Tibial artery (tissue), 4 donors: ENCODE measurements around the gene DKC1.
"Not testable (repeated sequence)": the region's sequence is repeated elsewhere in the genome, so short reads cannot be mapped to it uniquely, and the experiment has no call there.

Source experiments
- DNase-seq, 2 donors: peaks; one replicate each; pipeline ENCODE4 v3.0.0-alpha.2; 2019
- H3K27ac ChIP-seq, 2 donors: fragments of 200-600 bp; sonication (generic) in 1 of 2; 1 replicate in 1 of 2; 2 replicates in 1 of 2; pipeline ENCODE4 v1.5.1; 2018 to 2019; ENCODE audit warnings: mild to moderate bottlenecking in 1 of 2
- H3K27me3 ChIP-seq, 2 donors: fragments of 200-600 bp; sonication (generic) in 1 of 2; one replicate each; pipeline versions ENCODE4 v1.5.1 to v1.6.0; 2016 to 2019
- H3K36me3 ChIP-seq, 3 donors: fragments of 200-600 bp; sonication (generic) in 2 of 3; one replicate each; pipeline ENCODE4 v1.5.1; 2016 to 2019; ENCODE audit warnings: mild to moderate bottlenecking in 2 of 3
- H3K4me1 ChIP-seq, 4 donors: fragments of 200-600 bp; sonication (generic) in 2 of 4; 1 replicate in 3 of 4; 2 replicates in 1 of 4; pipeline ENCODE4 v1.5.1; 2016 to 2019
- H3K4me3 ChIP-seq, 2 donors: fragments of 200-600 bp; sonication (generic) in 1 of 2; 1 replicate in 1 of 2; 2 replicates in 1 of 2; pipeline ENCODE4 v1.5.1; 2018 to 2019; ENCODE audit warnings: mild to moderate bottlenecking in 2 of 2
- H3K9me3 ChIP-seq, 3 donors: fragments of 200-600 bp; sonication (generic) in 1 of 3; one replicate each; pipeline ENCODE4 v1.5.1; 2016 to 2019
- CTCF ChIP-seq, 2 experiments: fragments of 200-600 bp in 1 of 2; fragments of 450-650 bp in 1 of 2; IDR thresholded peaks; one replicate each; pipeline ENCODE4 v1.5.1; 2017 to 2019; ENCODE audit warnings: antibody characterized with exemption in 2 of 2, mild to moderate bottlenecking in 1 of 2, moderate library complexity in 1 of 2
- intact Hi-C: fragments of 100-400 bp; cut with DNase I; formaldehyde crosslinking; loops from one replicate; pipeline ENCODE4 v1.15.0; 2023; ENCODE audit warnings: low total_unique reads

DKC1 gene

DNA sequence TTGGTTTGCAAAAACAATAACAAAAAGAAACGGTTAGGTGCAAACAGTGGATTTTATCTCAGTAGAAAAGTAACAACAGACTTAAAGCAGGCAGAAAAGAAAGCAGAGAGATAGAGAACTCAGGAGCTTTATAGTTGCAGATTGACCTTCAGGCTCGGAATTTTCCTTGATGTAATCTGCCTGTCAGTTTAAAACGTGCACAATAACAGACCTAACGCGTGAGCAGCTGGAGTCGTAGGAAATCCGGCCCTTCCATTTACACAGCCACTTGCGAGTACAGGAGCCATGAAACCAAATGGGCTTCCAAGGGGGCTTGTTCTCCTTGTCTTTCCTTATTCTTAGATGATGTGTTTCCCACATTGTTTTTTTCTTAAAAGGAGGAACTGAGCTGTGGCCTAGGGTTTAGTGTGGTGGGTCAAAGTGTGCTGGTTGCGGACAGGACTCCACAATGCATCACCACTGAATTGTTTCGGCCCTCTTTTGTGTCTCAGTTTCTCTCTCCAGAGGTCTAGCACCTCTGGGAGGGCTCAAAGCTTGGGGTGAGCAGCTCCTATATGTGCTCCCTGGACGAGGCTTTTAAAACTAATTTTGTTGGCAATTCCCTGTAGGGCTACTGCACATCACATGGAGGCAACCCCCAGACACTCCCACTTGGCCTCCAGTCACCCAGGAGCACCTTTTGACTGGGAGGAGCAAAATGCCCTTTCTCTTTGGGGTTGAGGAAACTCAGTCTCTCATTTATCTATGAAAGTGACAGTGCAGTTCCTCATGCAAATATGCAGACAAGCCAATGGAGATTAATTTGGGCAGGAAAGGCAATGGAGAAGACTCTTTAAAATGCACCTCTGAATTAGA, 56.5 kb downstream of the DKC1 start:
- DNase-seq: no peak
- no peak overlapping the region for H3K27ac ChIP-seq

GRCh38 chrX:154819771-154820341, 57.2 kb downstream of the DKC1 start:
- Histone ChIP-seq H3K9me3 (no peaks in the 10 kb centered on the region), H3K27ac (no peak overlapping the region), H3K4me3 (no peak overlapping the region), H3K4me1 (no peaks in the 10 kb centered on the region), H3K36me3 (no peaks in the 10 kb centered on the region), H3K27me3 (no peaks in the 10 kb centered on the region)
- TF ChIP-seq CTCF (IDR thresholded peaks at IDR 0.05): no peak
- no peak for DNase-seq
- intact Hi-C loops: no loop called here

More for the DNA sequence above, 56.5 kb downstream of the DKC1 start:
- Histone ChIP-seq H3K36me3 (no peaks in the 10 kb centered on the region), H3K4me3 (no peak overlapping the region), H3K4me1 (no peaks in the 10 kb centered on the region), H3K27me3 (no peaks in the 10 kb centered on the region), H3K9me3 (no peaks in the 10 kb centered on the region)
- intact Hi-C loops: no loop called here
- no peak for TF ChIP-seq CTCF (IDR thresholded peaks at IDR 0.05)

DNA sequence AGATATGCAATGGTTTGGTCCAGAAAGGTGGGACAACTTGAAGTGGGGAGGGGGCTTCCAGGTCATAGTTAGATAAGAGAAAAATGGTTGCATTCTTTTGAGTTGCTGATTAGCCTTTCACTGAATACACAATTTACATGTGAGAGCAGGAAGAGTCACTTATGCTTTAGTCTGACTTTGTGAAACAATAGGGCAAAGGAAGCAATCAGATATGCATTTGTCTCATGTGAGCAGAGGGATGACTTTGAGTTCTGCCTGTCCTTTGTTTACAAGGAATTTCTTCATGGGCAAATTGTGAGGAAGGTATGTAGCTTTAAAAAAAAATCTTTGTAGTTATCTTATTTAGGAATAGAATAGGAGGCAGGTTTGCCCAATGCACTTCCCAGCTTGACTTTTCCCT, 58.9 kb downstream of the DKC1 start:
- no peaks in the 10 kb centered on the region for H3K36me3 ChIP-seq
- no peaks in the 10 kb centered on the region for H3K27me3 ChIP-seq
- H3K4me3 ChIP-seq: no peak overlapping the region
- intact Hi-C loops: no loop called here
- TF ChIP-seq CTCF (IDR thresholded peaks at IDR 0.05): no peak
- no peaks in the 10 kb centered on the region for H3K9me3 ChIP-seq
- H3K27ac ChIP-seq: no peak overlapping the region
- no peak for DNase-seq
- H3K4me1 ChIP-seq: no peaks in the 10 kb centered on the region

DNA sequence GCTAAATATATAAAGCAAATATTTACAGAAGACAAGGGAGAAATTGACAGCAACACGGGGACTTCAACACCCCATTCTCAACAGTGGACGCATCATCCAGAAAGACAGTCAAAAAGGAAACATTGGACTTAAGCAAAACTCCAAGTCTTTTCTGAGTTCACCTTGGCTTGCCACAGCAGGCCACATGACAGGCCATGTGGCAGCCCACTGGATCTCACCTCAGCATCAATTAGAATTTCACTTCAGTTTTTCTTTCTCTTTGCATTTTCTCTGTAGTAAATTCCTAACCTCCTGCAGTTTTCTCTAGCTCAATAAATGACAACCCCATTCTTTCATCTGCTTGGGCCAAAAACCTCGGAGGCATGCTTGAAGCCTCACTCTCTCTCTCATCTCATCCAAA, 59.4 kb downstream of the DKC1 start:
- H3K4me3 ChIP-seq: no peak overlapping the region
- intact Hi-C loops: no loop called here
- no peaks in the 10 kb centered on the region for H3K9me3 ChIP-seq
- H3K36me3 ChIP-seq: no peaks in the 10 kb centered on the region
- no peaks in the 10 kb centered on the region for H3K27me3 ChIP-seq
- no peaks in the 10 kb centered on the region for H3K4me1 ChIP-seq
- no peak for DNase-seq
- no peak for TF ChIP-seq CTCF (IDR thresholded peaks at IDR 0.05)
- no peak overlapping the region for H3K27ac ChIP-seq

DNA sequence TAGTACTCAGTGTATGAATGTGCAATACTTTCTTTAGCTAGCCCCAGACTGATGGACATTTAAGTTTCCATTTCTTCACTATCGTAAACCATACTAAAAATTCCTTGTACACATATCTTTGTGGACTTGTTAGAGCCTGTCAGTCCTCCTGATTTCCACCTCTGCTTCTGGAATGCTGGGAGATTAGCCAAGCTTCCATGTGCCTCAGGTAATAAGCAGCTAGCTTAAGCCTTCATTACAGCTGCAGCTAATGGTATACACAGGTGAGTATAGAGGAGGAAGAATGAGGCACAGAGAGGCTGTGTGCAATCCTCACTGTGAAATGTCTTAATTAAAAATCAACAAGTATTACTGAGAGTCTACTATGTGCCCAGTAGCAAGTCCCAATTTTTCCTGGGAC, 62.0 kb downstream of the DKC1 start:
- Histone ChIP-seq H3K4me3 (no peak overlapping the region), H3K36me3 (no peaks in the 10 kb centered on the region), H3K27me3 (no peaks in the 10 kb centered on the region), H3K9me3 (no peaks in the 10 kb centered on the region), H3K27ac (no peak overlapping the region), H3K4me1 (no peaks in the 10 kb centered on the region)
- intact Hi-C loops: no loop called here
- no peak for DNase-seq
- no peak for TF ChIP-seq CTCF (IDR thresholded peaks at IDR 0.05)

DNA sequence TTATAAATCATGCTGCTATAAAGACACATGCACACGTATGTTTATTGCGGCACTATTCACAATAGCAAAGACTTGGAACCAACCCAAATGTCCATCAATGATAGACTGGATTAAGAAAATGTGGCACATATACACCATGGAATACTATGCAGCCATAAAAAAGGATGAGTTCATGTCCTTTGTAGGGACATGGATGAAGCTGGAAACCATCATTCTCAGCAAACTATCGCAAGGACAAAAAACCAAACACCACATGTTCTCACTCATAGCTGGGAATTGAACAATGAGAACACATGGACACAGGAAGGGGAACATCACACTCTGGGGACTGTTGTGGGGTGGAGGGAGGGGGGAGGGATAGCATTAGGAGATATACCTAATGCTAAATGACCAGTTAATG, 62.9 kb downstream of the DKC1 start:
- intact Hi-C loops, H3K4me1 ChIP-seq, H3K4me3 ChIP-seq, H3K27me3 ChIP-seq, H3K9me3 ChIP-seq, H3K36me3 ChIP-seq, DNase-seq, H3K27ac ChIP-seq: not testable (repeated sequence)
